WERI-Rb-1 (cell line): Measurements from ENCODE around the gene GMEB2.
"Not testable (repeated sequence)": the region's sequence is repeated elsewhere in the genome, so short reads cannot be mapped to it uniquely, and the experiment has no call there.

Experiments used
- DNase-seq: peaks from one replicate; pipeline ENCODE4 v3.0.0-alpha.2; 2020
- H3K27ac ChIP-seq: fragments of 250-450 bp; sonication (Bioruptor Pico); 2 replicates; pipeline ENCODE4 v1.5.1; 2020; ENCODE audit warnings: mild to moderate bottlenecking, moderate library complexity
- H3K27me3 ChIP-seq: fragments of 250-450 bp; sonication (Bioruptor Pico); 2 replicates; pipeline ENCODE4 v1.5.1; 2021; ENCODE audit warnings: mild to moderate bottlenecking, low read depth, moderate library complexity; ENCODE audit not compliant: insufficient read depth, severe bottlenecking
- H3K36me3 ChIP-seq: fragments of 250-450 bp; sonication (Bioruptor Pico); 2 replicates; pipeline ENCODE4 v1.5.1; 2020; ENCODE audit warnings: mild to moderate bottlenecking, moderate library complexity
- H3K4me3 ChIP-seq: 2 replicates; pipeline ENCODE4 v1.5.1; 2011; ENCODE audit warnings: low read depth, mild to moderate bottlenecking, control low read depth, low read length
- H3K9me3 ChIP-seq: fragments of 250-450 bp; sonication (Bioruptor Pico); 2 replicates; pipeline ENCODE4 v1.5.1; 2021; ENCODE audit warnings: mild to moderate bottlenecking, moderate library complexity; ENCODE audit not compliant: severe bottlenecking
- TF ChIP-seq, protein P1 (sequence below): IDR thresholded peaks from 2 replicates; pipeline ENCODE4 v1.5.1; 2011; ENCODE audit warnings: low read depth, mild to moderate bottlenecking, control low read depth, inconsistent platforms, low read length

GMEB2 gene

DNA sequence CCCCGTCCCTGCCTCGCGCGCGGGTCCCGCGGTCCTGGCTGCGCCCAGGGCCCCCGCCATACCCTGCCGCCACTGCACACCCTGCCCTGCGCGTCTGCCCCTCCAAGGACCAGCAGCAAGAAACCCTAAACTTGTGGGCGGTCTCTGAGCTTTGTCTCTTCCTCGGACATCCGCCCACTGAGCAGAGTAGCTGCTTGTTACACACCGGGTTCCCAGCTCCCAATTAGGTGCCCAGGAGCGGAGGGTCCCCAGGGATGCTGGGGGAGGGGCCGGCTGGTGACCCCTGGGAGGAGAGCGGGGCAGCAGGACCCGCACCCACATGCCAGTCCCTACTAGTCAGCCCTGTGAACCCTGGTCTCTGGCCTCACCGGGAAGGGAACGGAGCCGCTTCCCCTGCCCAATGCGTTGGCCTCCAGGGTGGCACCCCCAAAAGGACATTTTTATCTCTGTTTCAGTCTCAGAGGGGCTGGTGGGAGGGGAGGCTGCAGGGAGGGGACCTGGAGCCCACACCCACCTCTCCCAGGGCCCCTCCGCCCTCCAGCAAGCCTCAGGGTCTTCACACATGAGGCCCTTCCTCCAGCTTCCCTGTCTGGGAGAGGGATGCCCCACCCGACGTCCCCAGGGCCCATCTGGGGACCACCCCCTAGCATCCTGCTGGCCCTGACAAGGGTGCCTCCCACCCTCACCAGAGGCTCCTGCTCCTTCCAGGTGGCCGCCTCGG lies 15.8 kb upstream of the GMEB2 start:
- Histone ChIP-seq H3K27ac (no peak overlapping the region), H3K4me3 (no peak overlapping the region), H3K9me3 (no peaks in the 10 kb centered on the region), H3K27me3 (no peaks in the 10 kb centered on the region), H3K36me3 (peaks cover 5% of the 10 kb centered on the region)
- DNase-seq, result no peak
- TF ChIP-seq, protein P1, sequence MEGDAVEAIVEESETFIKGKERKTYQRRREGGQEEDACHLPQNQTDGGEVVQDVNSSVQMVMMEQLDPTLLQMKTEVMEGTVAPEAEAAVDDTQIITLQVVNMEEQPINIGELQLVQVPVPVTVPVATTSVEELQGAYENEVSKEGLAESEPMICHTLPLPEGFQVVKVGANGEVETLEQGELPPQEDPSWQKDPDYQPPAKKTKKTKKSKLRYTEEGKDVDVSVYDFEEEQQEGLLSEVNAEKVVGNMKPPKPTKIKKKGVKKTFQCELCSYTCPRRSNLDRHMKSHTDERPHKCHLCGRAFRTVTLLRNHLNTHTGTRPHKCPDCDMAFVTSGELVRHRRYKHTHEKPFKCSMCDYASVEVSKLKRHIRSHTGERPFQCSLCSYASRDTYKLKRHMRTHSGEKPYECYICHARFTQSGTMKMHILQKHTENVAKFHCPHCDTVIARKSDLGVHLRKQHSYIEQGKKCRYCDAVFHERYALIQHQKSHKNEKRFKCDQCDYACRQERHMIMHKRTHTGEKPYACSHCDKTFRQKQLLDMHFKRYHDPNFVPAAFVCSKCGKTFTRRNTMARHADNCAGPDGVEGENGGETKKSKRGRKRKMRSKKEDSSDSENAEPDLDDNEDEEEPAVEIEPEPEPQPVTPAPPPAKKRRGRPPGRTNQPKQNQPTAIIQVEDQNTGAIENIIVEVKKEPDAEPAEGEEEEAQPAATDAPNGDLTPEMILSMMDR, result no peak

DNA sequence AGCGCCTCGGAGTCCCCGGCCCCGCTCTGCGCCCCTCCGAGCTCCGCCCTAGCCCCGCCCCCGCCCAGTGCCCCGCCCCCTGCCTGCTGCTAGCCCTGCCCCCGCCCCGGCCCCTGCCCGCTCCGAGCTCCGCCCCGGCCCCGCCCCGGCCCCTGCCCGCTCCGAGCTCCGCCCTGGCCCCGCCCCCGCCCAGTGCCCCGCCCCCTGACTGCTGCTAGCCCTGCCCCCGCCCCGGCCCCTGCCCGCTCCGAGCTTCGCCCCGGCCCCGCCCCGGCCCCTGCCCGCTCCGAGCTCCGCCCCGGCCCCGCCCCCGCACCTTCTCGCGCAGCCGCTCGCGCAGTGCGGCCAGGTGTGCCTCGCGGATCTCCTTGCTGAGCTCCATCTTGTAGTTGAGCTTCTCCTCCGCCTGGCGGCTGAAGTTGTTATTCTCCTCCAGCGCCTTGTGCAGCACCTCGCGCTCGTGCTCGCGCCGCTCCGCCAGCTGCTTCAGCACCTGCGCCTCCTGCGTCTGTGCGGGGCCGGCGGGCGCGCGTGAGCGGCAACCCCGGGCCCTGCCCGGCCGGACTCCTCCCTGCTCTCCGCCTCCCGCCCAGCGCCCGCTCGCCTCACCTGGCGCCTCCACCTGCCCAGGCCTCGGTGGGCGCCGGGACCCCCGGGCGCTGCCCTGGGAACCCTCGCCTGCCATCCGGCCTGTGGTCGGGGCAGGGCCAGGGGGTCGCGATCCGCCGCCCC lies 15.1 kb upstream of the GMEB2 start:
- TF ChIP-seq, protein P1, result no peak
- no peak overlapping the region for H3K4me3 ChIP-seq
- H3K9me3 ChIP-seq, result no peaks in the 10 kb centered on the region
- H3K36me3 ChIP-seq, result peaks cover 5% of the 10 kb centered on the region
- DNase-seq, result peak; percentile 71
- no peaks in the 10 kb centered on the region for H3K27me3 ChIP-seq
- no peak overlapping the region for H3K27ac ChIP-seq

DNA sequence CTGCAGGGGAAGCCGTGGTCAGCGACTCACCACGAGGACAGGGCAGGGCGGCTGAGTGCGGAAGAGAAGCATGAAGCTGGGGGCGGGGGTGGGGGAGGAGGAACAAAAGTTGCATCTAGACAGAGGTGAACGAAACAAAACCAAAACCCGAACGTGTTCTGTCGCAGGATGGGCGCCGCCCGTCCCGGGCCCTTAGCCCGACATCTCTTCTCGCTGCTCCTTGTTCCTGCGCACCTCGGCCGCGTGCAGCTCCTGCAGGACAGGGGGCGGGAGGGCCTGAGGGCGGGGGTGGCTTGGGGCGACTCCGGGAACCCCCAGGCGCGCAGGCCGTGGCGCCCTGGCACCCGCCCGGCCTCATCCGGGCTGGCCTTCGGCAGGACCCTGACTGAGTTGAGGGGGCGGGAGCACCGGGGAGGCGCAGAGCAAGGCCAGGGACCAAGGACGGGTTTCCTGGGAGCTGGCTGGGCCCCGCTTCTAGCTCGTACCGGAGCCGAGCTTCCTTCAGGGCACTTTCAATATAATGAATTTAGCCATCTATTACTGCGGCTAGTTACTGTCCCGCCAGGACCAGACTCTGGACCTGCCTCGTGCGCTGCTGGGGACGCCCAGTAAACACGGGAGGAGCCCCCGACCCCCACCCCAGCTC lies 14.4 kb upstream of the GMEB2 start:
- Histone ChIP-seq H3K4me3 (no peak overlapping the region), H3K36me3 (peaks cover 5% of the 10 kb centered on the region), H3K27ac (no peak overlapping the region; the same call in 1 of the 2 replicates), H3K27me3 (no peaks in the 10 kb centered on the region), H3K9me3 (no peaks in the 10 kb centered on the region)
- TF ChIP-seq, protein P1, result no peak
- no peak for DNase-seq

DNA sequence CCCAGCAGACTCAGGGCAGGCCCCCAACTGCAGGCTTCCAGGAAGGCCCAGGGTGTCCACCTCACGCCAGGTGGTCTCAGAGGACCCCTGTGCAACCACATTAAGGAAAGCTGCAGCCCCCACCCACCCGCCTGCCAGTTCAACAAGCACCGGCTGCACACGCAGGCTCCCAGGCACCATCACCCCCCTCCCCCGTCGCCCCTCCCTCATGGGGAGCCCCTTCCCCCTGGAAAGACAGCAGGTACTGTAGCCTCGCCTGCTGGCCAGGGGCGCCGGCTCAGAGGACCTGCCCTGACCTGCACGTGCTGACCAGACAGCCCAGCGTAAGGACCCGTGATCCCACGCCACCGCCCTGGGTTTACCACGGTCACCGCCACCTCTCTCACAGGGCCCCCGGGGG lies 13.8 kb upstream of the GMEB2 start:
- not testable (repeated sequence) for H3K4me3 ChIP-seq, H3K36me3 ChIP-seq, H3K9me3 ChIP-seq, H3K27me3 ChIP-seq, DNase-seq, H3K27ac ChIP-seq

DNA sequence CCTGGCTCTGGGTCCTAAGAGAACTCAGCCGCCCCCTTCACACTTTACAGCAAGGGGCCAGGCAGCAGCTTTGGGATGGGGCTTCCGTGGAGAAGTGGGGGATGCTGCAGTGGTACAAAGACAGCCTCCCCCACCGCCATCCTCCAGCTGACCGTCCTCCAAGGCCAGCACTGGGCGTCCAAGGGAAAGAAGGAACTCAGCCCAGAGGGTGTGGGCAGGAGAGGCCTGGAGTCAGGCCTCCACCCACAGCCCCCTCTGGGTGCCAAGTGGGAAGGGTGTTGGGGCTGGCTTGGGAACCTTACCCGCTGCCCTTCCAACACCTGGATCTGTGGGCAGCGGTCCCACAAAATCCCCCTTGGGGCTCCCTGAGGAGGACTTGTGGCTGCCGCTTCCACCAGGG lies 13.2 kb upstream of the GMEB2 start:
- TF ChIP-seq, protein P1, result no peak
- H3K4me3 ChIP-seq, result no peak overlapping the region
- peaks cover 5% of the 10 kb centered on the region for H3K36me3 ChIP-seq
- no peaks in the 10 kb centered on the region for H3K27me3 ChIP-seq
- H3K27ac ChIP-seq, result no peak overlapping the region
- DNase-seq, result no peak
- no peaks in the 10 kb centered on the region for H3K9me3 ChIP-seq
